Sigmoid colon (tissue), 7 donors: Measurements from ENCODE around the gene GRAMD1B. TPM values are rescaled to one million over a fixed set of nuclear protein-coding genes. Genes with fewer than 3 reads are reported as not detected.

ENCODE experiments used
- DNase-seq: peaks from one replicate; pipeline ENCODE4 v3.0.0-alpha.2; 2019
- H3K27ac ChIP-seq, 4 donors: fragments of 200-600 bp; sonication (generic); one replicate each; pipeline ENCODE4 v1.5.1; 2016 to 2019; ENCODE audit warnings: mild to moderate bottlenecking in 1 of 4
- H3K27me3 ChIP-seq, 3 donors: fragments of 200-600 bp; sonication (generic); one replicate each; pipeline ENCODE4 v1.5.1; 2019; ENCODE audit warnings: mild to moderate bottlenecking in 1 of 3
- H3K36me3 ChIP-seq, 4 donors: fragments of 200-600 bp; sonication (generic); one replicate each; pipeline ENCODE4 v1.5.1; 2016 to 2019
- H3K4me1 ChIP-seq, 4 donors: fragments of 200-600 bp; sonication (generic); one replicate each; pipeline ENCODE4 v1.5.1; 2017 to 2019
- H3K4me3 ChIP-seq, 4 donors: fragments of 200-600 bp; sonication (generic); one replicate each; pipeline ENCODE4 v1.5.1; 2017 to 2019; ENCODE audit warnings: mild to moderate bottlenecking in 2 of 4, moderate library complexity in 1 of 4
- H3K9me3 ChIP-seq, 4 donors: fragments of 200-600 bp in 3 of 4; sonication (generic) in 3 of 4; one replicate each; pipeline versions ENCODE4 v1.5.1 to v1.6.1; 2013 to 2019
- EP300 ChIP-seq, 4 donors: sonication (generic); formaldehyde crosslinking; IDR thresholded peaks; one replicate each; pipeline ENCODE4 v1.6.1; 2017; ENCODE audit warnings: antibody characterized with exemption in 4 of 4
- POLR2A ChIP-seq, 2 donors: fragments of 450-650 bp; IDR thresholded peaks; one replicate each; pipeline ENCODE4 v1.6.1; 2016; ENCODE audit warnings: antibody characterized with exemption in 2 of 2, mild to moderate bottlenecking in 2 of 2, moderate library complexity in 2 of 2
- POLR2AphosphoS5 ChIP-seq, 4 donors: sonication (generic); formaldehyde crosslinking; IDR thresholded peaks; one replicate each; pipeline ENCODE4 v1.6.1; 2017; ENCODE audit warnings: antibody characterized with exemption in 4 of 4
- WGBS, 2 donors: extraction: QIAGEN DNeasy Blood & Tissue Kit; methylation state at CpG; one replicate each; pipeline ENCODE4 v1.1.7; 2013; 5-methylcytosine and 5-hydroxymethylcytosine counted together
- intact Hi-C: fragments of 100-400 bp; cut with DNase I; formaldehyde crosslinking; loops from one replicate; pipeline ENCODE4 v1.15.1; 2023
- polyA plus RNA-seq, 3 donors: library from polyadenylated mRNA; stranded (reverse); fragments of 200-250 nt; gene quantifications; one replicate each; pipeline ENCODE4 v1.2.3, GENCODE V29; 2013
- total RNA-seq, 4 donors: library from RNA; depleted of rRNA; stranded (reverse); fragments of >200 nt; gene quantifications; one replicate each; pipeline ENCODE4 v1.1.0, GENCODE V29; 2016
- TF ChIP-seq, protein P1 (sequence below), 4 experiments: fragments of 450-650 bp in 3 of 4; fragments of 200-600 bp in 1 of 4; IDR thresholded peaks; one replicate each; pipeline ENCODE4 v1.5.1; 2016 to 2019; ENCODE audit warnings: antibody characterized with exemption in 4 of 4, mild to moderate bottlenecking in 3 of 4, moderate library complexity in 2 of 4
- donor health status: healthy with polysubstance abuse.
- donor health status: Bipolar disorder and iron deficiency.
- donor health status: healthy.

GRAMD1B gene
- total and polyA plus RNA-seq, 7 donors: 1.8 to 5.0 (median 3.5) TPM

GRCh38 chr11:123483466-123483865, 53.4 kb downstream of the GRAMD1B start:
- 83 to 89% methylated on average over 4 of the region's 4 CpGs for WGBS, 2 donors
- Histone ChIP-seq H3K36me3 (no peaks in the 10 kb centered on the region), H3K9me3 (no peaks in the 10 kb centered on the region), H3K27me3 (no peaks in the 10 kb centered on the region), H3K4me1 (no peaks in the 10 kb centered on the region), H3K27ac (no peak overlapping the region), H3K4me3 (no peak overlapping the region)
- intact Hi-C loops: no loop called here
- no peak for TF ChIP-seq POLR2A (IDR thresholded peaks at IDR 0.05)
- TF ChIP-seq EP300 (IDR thresholded peaks at IDR 0.05): no peak
- TF ChIP-seq, protein P1, sequence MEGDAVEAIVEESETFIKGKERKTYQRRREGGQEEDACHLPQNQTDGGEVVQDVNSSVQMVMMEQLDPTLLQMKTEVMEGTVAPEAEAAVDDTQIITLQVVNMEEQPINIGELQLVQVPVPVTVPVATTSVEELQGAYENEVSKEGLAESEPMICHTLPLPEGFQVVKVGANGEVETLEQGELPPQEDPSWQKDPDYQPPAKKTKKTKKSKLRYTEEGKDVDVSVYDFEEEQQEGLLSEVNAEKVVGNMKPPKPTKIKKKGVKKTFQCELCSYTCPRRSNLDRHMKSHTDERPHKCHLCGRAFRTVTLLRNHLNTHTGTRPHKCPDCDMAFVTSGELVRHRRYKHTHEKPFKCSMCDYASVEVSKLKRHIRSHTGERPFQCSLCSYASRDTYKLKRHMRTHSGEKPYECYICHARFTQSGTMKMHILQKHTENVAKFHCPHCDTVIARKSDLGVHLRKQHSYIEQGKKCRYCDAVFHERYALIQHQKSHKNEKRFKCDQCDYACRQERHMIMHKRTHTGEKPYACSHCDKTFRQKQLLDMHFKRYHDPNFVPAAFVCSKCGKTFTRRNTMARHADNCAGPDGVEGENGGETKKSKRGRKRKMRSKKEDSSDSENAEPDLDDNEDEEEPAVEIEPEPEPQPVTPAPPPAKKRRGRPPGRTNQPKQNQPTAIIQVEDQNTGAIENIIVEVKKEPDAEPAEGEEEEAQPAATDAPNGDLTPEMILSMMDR (IDR thresholded peaks at IDR 0.05): no peak
- no peak for TF ChIP-seq POLR2AphosphoS5 (IDR thresholded peaks at IDR 0.05)
- no peak for DNase-seq

- WGBS, 2 donors: 55 to 91% methylated on average over 8 of the region's 8 CpGs
- H3K4me3 ChIP-seq: no peak overlapping the region
- H3K27me3 ChIP-seq: no peaks in the 10 kb centered on the region
- DNase-seq: no peak
- intact Hi-C loops: no loop called here
- H3K36me3 ChIP-seq: no peaks in the 10 kb centered on the region
- H3K27ac ChIP-seq: no peak overlapping the region
- H3K9me3 ChIP-seq: no peaks in the 10 kb centered on the region
- TF ChIP-seq EP300 (IDR thresholded peaks at IDR 0.05): no peak
- TF ChIP-seq POLR2A (IDR thresholded peaks at IDR 0.05): no peak
- no peak for TF ChIP-seq POLR2AphosphoS5 (IDR thresholded peaks at IDR 0.05)
- no peaks in the 10 kb centered on the region for H3K4me1 ChIP-seq
Observed at GRCh38 chr11:123484448-123484847, 54.4 kb downstream of the GRAMD1B start.

GRCh38 chr11:123487157-123487744, 57.2 kb downstream of the GRAMD1B start:
- Histone ChIP-seq H3K4me1 (no peaks in the 10 kb centered on the region), H3K27me3 (no peaks in the 10 kb centered on the region), H3K9me3 (no peaks in the 10 kb centered on the region), H3K4me3 (no peak overlapping the region), H3K27ac (no peak overlapping the region), H3K36me3 (no peaks in the 10 kb centered on the region)
- TF ChIP-seq POLR2A (IDR thresholded peaks at IDR 0.05) (no peak), POLR2AphosphoS5 (IDR thresholded peaks at IDR 0.05) (no peak), EP300 (IDR thresholded peaks at IDR 0.05) (no peak)
- TF ChIP-seq, protein P1 (IDR thresholded peaks at IDR 0.05): no peak
- DNase-seq: no peak
- WGBS, 2 donors: 86 to 87% methylated on average over 8 of the region's 8 CpGs
- intact Hi-C loops: no loop called here

GRCh38 chr11:123490527-123490926, 60.5 kb downstream of the GRAMD1B start:
- Histone ChIP-seq H3K27ac (no peak overlapping the region), H3K4me3 (no peak overlapping the region), H3K36me3 (no peaks in the 10 kb centered on the region), H3K27me3 (no peaks in the 10 kb centered on the region), H3K4me1 (no peaks in the 10 kb centered on the region), H3K9me3 (no peaks in the 10 kb centered on the region)
- WGBS, 2 donors: 100% methylated on average over 2 of the region's 2 CpGs
- TF ChIP-seq, protein P1 (IDR thresholded peaks at IDR 0.05): no peak
- TF ChIP-seq POLR2A (IDR thresholded peaks at IDR 0.05) (no peak), EP300 (IDR thresholded peaks at IDR 0.05) (no peak), POLR2AphosphoS5 (IDR thresholded peaks at IDR 0.05) (no peak)
- intact Hi-C loops: no loop called here
- DNase-seq: no peak

DNA sequence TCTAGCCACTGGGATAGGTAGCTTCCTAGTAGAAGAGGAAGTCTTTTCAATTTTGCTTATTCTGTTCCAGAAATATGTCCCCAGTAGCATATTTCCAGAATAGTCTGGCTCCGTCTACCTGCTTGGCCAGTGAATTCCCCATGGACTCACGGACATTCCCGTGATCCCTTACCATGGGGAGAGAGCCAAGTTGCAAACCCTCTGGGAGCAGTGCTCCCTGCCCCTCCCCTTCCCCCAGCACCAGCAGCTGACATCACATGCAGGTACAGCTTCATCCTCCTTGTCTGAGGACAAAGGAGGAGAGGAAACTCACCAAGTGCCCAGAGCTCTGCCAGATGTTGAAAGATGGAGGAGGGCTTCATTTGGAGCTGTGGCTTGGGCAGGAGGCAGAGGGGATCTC, 61.2 kb downstream of the GRAMD1B start:
- WGBS, 2 donors: 89 to 92% methylated on average over 3 of the region's 3 CpGs
- intact Hi-C loops: no loop called here
- TF ChIP-seq POLR2AphosphoS5 (IDR thresholded peaks at IDR 0.05) (no peak), POLR2A (IDR thresholded peaks at IDR 0.05) (no peak), EP300 (IDR thresholded peaks at IDR 0.05) (no peak)
- TF ChIP-seq, protein P1 (IDR thresholded peaks at IDR 0.05): no peak
- H3K36me3 ChIP-seq: no peaks in the 10 kb centered on the region
- DNase-seq: no peak
- H3K27ac ChIP-seq: no peak overlapping the region
- H3K4me1 ChIP-seq: no peaks in the 10 kb centered on the region
- H3K27me3 ChIP-seq: no peaks in the 10 kb centered on the region
- no peaks in the 10 kb centered on the region for H3K9me3 ChIP-seq
- H3K4me3 ChIP-seq: no peak overlapping the region
